HEK293 (cell line): Measurements from ENCODE around the gene LRRC27.

Source experiments
- CTCF ChIA-PET: fragments of 350-600 bp; formaldehyde crosslinking; extraction: SDS; loops from one replicate; lab custom pipeline; 2021; ENCODE audit warnings: antibody characterized with exemption; lab: Yijun Ruan, JAX
- POLR2A ChIA-PET: fragments of 300-600 bp; formaldehyde crosslinking; extraction: SDS; loops from one replicate; lab custom pipeline; 2020; ENCODE audit warnings: antibody characterized with exemption, inconsistent platforms; lab: Yijun Ruan, JAX
- H3K27ac ChIP-seq: fragments of 200-500 bp; sonication (Bioruptor generic); 2 replicates; pipeline ENCODE4 v1.5.1; 2014; ENCODE audit warnings: low read depth, low read length, control low read depth, inconsistent platforms; ENCODE audit errors: extremely low read depth
- H3K36me3 ChIP-seq, 2 experiments: fragments of 200-500 bp in 1 of 2; sonication (Bioruptor generic) in 1 of 2; 1 replicate in 1 of 2; 2 replicates in 1 of 2; pipeline ENCODE4 v1.5.1; 2014 to 2017; ENCODE audit warnings: inconsistent platforms in 2 of 2, low read length in 2 of 2; ENCODE audit not compliant: control insufficient read depth in 2 of 2, insufficient read depth in 1 of 2
- H3K4me1 ChIP-seq: fragments of 200-500 bp; sonication (Bioruptor generic); 2 replicates; pipeline ENCODE4 v1.5.1; 2014; ENCODE audit warnings: mild to moderate bottlenecking, low read length, inconsistent platforms; ENCODE audit not compliant: control insufficient read depth, insufficient read depth
- H3K4me3 ChIP-seq: 2 replicates; pipeline ENCODE4 v1.5.1; 2011; ENCODE audit warnings: low read depth, mild to moderate bottlenecking, control low read depth, low read length, moderate library complexity
- H3K9me3 ChIP-seq: fragments of 200-500 bp; sonication (Bioruptor generic); 2 replicates; pipeline ENCODE4 v1.5.1; 2014; ENCODE audit warnings: low read depth, low read length, inconsistent platforms; ENCODE audit not compliant: control insufficient read depth, insufficient read depth
- HOXC10 ChIP-seq: sonication (generic); formaldehyde crosslinking; IDR thresholded peaks from 2 replicates; pipeline ENCODE4 v1.8.1; 2023; ENCODE audit warnings: mild to moderate bottlenecking, missing genetic modification reagents
- SCRT2 ChIP-seq: fragments of 450-650 bp; formaldehyde crosslinking; IDR thresholded peaks from 2 replicates; pipeline ENCODE4 v1.5.1; 2016; ENCODE audit warnings: missing biosample characterization, missing genetic modification characterization
- ZBTB17 ChIP-seq: fragments of 450-650 bp; formaldehyde crosslinking; IDR thresholded peaks from 2 replicates; pipeline ENCODE4 v1.5.1; 2016; ENCODE audit warnings: missing biosample characterization, missing genetic modification characterization
- ZIC2 ChIP-seq: fragments of 450-650 bp; formaldehyde crosslinking; IDR thresholded peaks from 2 replicates; pipeline ENCODE4 v1.5.1; 2016; ENCODE audit warnings: missing biosample characterization, missing genetic modification characterization
- ZNF202 ChIP-seq: fragments of 450-650 bp; formaldehyde crosslinking; IDR thresholded peaks from 2 replicates; pipeline ENCODE4 v1.5.1; 2016; ENCODE audit warnings: missing biosample characterization, missing genetic modification characterization, borderline replicate concordance
- ZNF292 ChIP-seq: fragments of 450-650 bp; formaldehyde crosslinking; IDR thresholded peaks from 2 replicates; pipeline ENCODE4 v1.5.1; 2016; ENCODE audit warnings: low read depth, missing biosample characterization, missing genetic modification characterization, borderline replicate concordance
- ZNF449 ChIP-seq: fragments of 450-650 bp; formaldehyde crosslinking; IDR thresholded peaks from 2 replicates; pipeline ENCODE4 v1.5.1; 2017; ENCODE audit warnings: missing biosample characterization, mild to moderate bottlenecking, missing genetic modification characterization, moderate library complexity
- ZNF529 ChIP-seq: fragments of 450-650 bp; formaldehyde crosslinking; IDR thresholded peaks from 2 replicates; pipeline ENCODE4 v1.5.1; 2017; ENCODE audit warnings: missing genetic modification characterization, missing biosample characterization; ENCODE audit not compliant: insufficient replicate concordance
- ZNF610 ChIP-seq: fragments of 450-650 bp; formaldehyde crosslinking; IDR thresholded peaks from 2 replicates; pipeline ENCODE4 v1.5.1; 2016; ENCODE audit warnings: missing biosample characterization, missing genetic modification characterization, borderline replicate concordance
- ZNF645 ChIP-seq: fragments of 450-650 bp; formaldehyde crosslinking; IDR thresholded peaks from 2 replicates; pipeline ENCODE4; 2016; ENCODE audit warnings: missing biosample characterization, missing genetic modification characterization
- ZNF747 ChIP-seq: fragments of 450-650 bp; formaldehyde crosslinking; IDR thresholded peaks from 2 replicates; pipeline ENCODE4 v1.5.1; 2016; ENCODE audit warnings: missing biosample characterization, missing genetic modification characterization
- TF ChIP-seq, protein P1 (sequence below): fragments of 450-650 bp; formaldehyde crosslinking; IDR thresholded peaks from 2 replicates; pipeline ENCODE4 v1.5.1; 2016; ENCODE audit warnings: missing biosample characterization, missing genetic modification characterization
- TF ChIP-seq, protein P2 (sequence below): fragments of 450-650 bp; formaldehyde crosslinking; IDR thresholded peaks from 2 replicates; pipeline ENCODE4 v1.5.1; 2016; ENCODE audit warnings: missing biosample characterization, missing genetic modification characterization, borderline replicate concordance

Gene LRRC27

DNA sequence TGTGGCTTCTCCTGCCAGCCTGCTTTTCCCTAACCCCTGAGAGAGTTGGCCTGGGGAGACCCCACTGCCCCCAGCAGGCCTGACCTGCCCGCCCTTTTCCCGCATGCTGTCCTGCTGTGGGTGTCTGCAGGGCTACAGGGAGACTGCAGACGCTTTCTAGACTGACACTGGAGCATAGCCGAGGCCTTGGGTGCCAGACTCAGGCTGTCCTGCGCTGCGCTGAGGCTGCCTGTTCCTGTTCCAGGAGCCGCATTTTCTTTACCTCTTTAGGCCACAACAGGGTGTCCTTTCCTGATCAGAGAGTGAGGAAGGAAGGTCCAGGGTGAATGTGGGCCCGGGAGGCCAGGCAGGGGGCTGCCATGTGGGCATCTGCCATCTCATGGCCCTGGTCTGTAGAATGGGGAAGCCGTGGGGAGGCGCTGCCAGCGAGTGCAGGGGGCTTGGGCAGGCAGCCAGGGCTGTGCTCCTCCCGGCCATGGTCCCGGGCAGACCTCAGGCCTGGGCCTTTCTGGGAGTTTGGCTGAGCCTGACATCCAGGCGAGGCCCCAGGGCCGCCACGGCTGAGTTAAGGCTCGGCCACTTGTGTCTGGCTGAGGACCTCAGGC, 68.7 kb downstream of the LRRC27 start:
- no peak overlapping the region for H3K27ac ChIP-seq
- POLR2A ChIA-PET, result no interaction called here

More for the DNA sequence above, 68.7 kb downstream of the LRRC27 start:
- peaks cover 0 to 6% of the 10 kb centered on the region in 2 experiments; a peak in 1 of 3 replicates for H3K36me3 ChIP-seq
- CTCF ChIA-PET, result no interaction called here
- H3K4me3 ChIP-seq, result no peak overlapping the region
- H3K4me1 ChIP-seq, result no peaks in the 10 kb centered on the region; the same call in 1 of the 2 replicates
- TF ChIP-seq, protein P1, sequence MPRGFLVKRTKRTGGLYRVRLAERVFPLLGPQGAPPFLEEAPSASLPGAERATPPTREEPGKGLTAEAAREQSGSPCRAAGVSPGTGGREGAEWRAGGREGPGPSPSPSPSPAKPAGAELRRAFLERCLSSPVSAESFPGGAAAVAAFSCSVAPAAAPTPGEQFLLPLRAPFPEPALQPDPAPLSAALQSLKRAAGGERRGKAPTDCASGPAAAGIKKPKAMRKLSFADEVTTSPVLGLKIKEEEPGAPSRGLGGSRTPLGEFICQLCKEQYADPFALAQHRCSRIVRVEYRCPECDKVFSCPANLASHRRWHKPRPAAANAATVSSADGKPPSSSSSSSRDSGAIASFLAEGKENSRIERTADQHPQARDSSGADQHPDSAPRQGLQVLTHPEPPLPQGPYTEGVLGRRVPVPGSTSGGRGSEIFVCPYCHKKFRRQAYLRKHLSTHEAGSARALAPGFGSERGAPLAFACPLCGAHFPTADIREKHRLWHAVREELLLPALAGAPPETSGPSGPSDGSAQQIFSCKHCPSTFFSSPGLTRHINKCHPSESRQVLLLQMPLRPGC (tag by site-specific recombination), result no peak
- peak; percentile 43; the same call in 1 of the 2 replicates for TF ChIP-seq ZNF449 (tag by site-specific recombination)
- no peak for TF ChIP-seq ZNF747 (tag by site-specific recombination)
- no peak for TF ChIP-seq ZNF610 (tag by site-specific recombination)
- no peak for TF ChIP-seq ZNF292 (tag by site-specific recombination)
- TF ChIP-seq HOXC10 (CRISPR knock-in tag), result no peak
- peak; percentile 93 for TF ChIP-seq ZIC2 (tag by site-specific recombination)
- TF ChIP-seq ZNF202, result no peak
- 0 out of 2 replicates have a peak, but pooled peaks have one; percentile 15 for TF ChIP-seq ZBTB17
- no peak for TF ChIP-seq SCRT2 (tag by site-specific recombination)
- TF ChIP-seq, protein P2, sequence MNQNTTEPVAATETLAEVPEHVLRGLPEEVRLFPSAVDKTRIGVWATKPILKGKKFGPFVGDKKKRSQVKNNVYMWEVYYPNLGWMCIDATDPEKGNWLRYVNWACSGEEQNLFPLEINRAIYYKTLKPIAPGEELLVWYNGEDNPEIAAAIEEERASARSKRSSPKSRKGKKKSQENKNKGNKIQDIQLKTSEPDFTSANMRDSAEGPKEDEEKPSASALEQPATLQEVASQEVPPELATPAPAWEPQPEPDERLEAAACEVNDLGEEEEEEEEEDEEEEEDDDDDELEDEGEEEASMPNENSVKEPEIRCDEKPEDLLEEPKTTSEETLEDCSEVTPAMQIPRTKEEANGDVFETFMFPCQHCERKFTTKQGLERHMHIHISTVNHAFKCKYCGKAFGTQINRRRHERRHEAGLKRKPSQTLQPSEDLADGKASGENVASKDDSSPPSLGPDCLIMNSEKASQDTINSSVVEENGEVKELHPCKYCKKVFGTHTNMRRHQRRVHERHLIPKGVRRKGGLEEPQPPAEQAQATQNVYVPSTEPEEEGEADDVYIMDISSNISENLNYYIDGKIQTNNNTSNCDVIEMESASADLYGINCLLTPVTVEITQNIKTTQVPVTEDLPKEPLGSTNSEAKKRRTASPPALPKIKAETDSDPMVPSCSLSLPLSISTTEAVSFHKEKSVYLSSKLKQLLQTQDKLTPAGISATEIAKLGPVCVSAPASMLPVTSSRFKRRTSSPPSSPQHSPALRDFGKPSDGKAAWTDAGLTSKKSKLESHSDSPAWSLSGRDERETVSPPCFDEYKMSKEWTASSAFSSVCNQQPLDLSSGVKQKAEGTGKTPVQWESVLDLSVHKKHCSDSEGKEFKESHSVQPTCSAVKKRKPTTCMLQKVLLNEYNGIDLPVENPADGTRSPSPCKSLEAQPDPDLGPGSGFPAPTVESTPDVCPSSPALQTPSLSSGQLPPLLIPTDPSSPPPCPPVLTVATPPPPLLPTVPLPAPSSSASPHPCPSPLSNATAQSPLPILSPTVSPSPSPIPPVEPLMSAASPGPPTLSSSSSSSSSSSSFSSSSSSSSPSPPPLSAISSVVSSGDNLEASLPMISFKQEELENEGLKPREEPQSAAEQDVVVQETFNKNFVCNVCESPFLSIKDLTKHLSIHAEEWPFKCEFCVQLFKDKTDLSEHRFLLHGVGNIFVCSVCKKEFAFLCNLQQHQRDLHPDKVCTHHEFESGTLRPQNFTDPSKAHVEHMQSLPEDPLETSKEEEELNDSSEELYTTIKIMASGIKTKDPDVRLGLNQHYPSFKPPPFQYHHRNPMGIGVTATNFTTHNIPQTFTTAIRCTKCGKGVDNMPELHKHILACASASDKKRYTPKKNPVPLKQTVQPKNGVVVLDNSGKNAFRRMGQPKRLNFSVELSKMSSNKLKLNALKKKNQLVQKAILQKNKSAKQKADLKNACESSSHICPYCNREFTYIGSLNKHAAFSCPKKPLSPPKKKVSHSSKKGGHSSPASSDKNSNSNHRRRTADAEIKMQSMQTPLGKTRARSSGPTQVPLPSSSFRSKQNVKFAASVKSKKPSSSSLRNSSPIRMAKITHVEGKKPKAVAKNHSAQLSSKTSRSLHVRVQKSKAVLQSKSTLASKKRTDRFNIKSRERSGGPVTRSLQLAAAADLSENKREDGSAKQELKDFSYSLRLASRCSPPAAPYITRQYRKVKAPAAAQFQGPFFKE, result no peak
- no peak for TF ChIP-seq ZNF645 (tag by site-specific recombination)
- TF ChIP-seq ZNF529, result no peak
- TF ChIP-seq, all 188 proteins: peak for 3
- no peaks in the 10 kb centered on the region for H3K9me3 ChIP-seq
